OCI-LY3 (cell line): Measurements from ENCODE around the gene TIPIN.
A peak's percentile ranks its signal among the peaks of the same experiment; 100 is the strongest.

Experiments
- H2AFZ ChIP-seq: fragments of 200-600, 300-600 bp; shearing (Covaris generic); 2 replicates; pipeline ENCODE4 v1.6.0; 2014; ENCODE audit warnings: antibody characterized with exemption, low read depth, low read length
- H3K27ac ChIP-seq: fragments of 200-600, 300-600 bp; sonication (generic); 2 replicates; pipeline ENCODE4 v1.5.1; 2014; ENCODE audit warnings: mild to moderate bottlenecking, low read length, moderate library complexity, mixed read lengths
- H3K27me3 ChIP-seq: fragments of 200-600, 300-600 bp; sonication (generic); 2 replicates; pipeline ENCODE4 v1.6.1; 2014; ENCODE audit warnings: low read depth, low read length, mixed read lengths
- H3K36me3 ChIP-seq: fragments of 200-600, 300-600 bp; sonication (generic); replicated peaks from 2 replicates; pipeline ENCODE3; 2014; ENCODE audit warnings: low read depth, low read length, mixed read lengths
- H3K4me1 ChIP-seq: fragments of 300-600, 200-600 bp; sonication (generic); 2 replicates; pipeline ENCODE4 v1.6.1; 2014; ENCODE audit warnings: low read length, mixed read lengths
- H3K4me2 ChIP-seq: fragments of 200-600, 300-600 bp; sonication (generic); 2 replicates; pipeline ENCODE4 v1.6.1; 2014; ENCODE audit warnings: low read length, mixed read lengths
- H3K4me3 ChIP-seq: fragments of 300-600, 200-600 bp; sonication (generic); 2 replicates; pipeline ENCODE4 v1.5.1; 2014; ENCODE audit warnings: antibody characterized with exemption, mild to moderate bottlenecking, low read length, moderate library complexity
- H3K79me2 ChIP-seq: fragments of 300-600, 200-600 bp; shearing (Covaris generic); 2 replicates; pipeline ENCODE4 v1.6.1; 2014; ENCODE audit warnings: mild to moderate bottlenecking, low read length, mixed read lengths
- H3K9ac ChIP-seq: fragments of 300-600, 200-600 bp; shearing (Covaris generic); 2 replicates; pipeline ENCODE4 v1.6.0; 2014; ENCODE audit warnings: mild to moderate bottlenecking, low read length, moderate library complexity
- H3K9me3 ChIP-seq: fragments of 200-600, 300-600 bp; shearing (Covaris generic); 2 replicates; pipeline ENCODE4 v1.6.1; 2014; ENCODE audit warnings: low read length, mixed read lengths; ENCODE audit not compliant: insufficient read depth
- H4K20me1 ChIP-seq: fragments of 200-600, 300-600 bp; sonication (generic); 2 replicates; pipeline ENCODE4 v1.6.1; 2016; ENCODE audit warnings: low read length, mixed read lengths; ENCODE audit not compliant: insufficient read depth
- EZH2phosphoT487 ChIP-seq: fragments of 200-600 bp; shearing (Covaris generic); IDR thresholded peaks from 2 replicates; pipeline ENCODE4 v1.6.1; 2018; ENCODE audit warnings: antibody characterized with exemption, mixed run types, low read depth
- TF ChIP-seq, protein P1 (sequence below): fragments of 200-600, 300-600 bp; sonication (generic); IDR thresholded peaks from 2 replicates; pipeline ENCODE4 v1.5.1; 2014; ENCODE audit warnings: antibody characterized with exemption, low read length, low read depth

TIPIN gene

GRCh38 chr15:66302489-66303278 lies 53.8 kb downstream of the TIPIN start:
- no peak overlapping the region for H3K4me2 ChIP-seq
- TF ChIP-seq, protein P1, sequence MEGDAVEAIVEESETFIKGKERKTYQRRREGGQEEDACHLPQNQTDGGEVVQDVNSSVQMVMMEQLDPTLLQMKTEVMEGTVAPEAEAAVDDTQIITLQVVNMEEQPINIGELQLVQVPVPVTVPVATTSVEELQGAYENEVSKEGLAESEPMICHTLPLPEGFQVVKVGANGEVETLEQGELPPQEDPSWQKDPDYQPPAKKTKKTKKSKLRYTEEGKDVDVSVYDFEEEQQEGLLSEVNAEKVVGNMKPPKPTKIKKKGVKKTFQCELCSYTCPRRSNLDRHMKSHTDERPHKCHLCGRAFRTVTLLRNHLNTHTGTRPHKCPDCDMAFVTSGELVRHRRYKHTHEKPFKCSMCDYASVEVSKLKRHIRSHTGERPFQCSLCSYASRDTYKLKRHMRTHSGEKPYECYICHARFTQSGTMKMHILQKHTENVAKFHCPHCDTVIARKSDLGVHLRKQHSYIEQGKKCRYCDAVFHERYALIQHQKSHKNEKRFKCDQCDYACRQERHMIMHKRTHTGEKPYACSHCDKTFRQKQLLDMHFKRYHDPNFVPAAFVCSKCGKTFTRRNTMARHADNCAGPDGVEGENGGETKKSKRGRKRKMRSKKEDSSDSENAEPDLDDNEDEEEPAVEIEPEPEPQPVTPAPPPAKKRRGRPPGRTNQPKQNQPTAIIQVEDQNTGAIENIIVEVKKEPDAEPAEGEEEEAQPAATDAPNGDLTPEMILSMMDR = no peak
- no peak for TF ChIP-seq EZH2phosphoT487
- no peak overlapping the region for H3K4me3 ChIP-seq
- no peak overlapping the region for H3K27ac ChIP-seq
- no peaks in the 10 kb centered on the region for H3K27me3 ChIP-seq
- no peak overlapping the region for H3K9ac ChIP-seq
- peaks cover 17% of the 10 kb centered on the region for H3K36me3 ChIP-seq
- no peaks in the 10 kb centered on the region for H3K4me1 ChIP-seq
- no peaks in the 10 kb centered on the region for H3K79me2 ChIP-seq
- no peaks in the 10 kb centered on the region for H4K20me1 ChIP-seq
- no peaks in the 10 kb centered on the region for H3K9me3 ChIP-seq
- H2AFZ ChIP-seq = no peak overlapping the region

DNA sequence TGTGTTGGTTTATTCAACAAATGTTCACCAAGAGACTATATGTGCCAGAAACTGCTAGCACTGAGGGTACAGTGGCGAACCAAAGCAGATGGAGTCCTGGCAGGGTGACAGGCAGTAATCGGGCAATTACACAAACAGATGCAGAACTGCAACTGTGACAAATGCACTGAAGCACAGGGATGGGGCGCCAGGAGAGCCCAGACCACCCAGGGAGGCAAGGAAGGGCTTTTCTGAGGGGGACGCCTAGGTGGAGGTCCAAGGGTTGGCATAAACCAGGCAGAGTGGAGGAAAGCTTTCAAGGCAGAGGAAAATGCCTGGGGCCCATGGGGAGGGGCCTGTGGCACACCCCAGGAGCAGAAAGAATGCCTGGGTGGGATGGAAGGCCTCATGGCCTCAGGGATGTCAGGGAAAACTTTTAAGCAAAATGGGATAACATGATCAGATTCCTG lies 57.7 kb downstream of the TIPIN start:
- Histone ChIP-seq H3K4me2 (no peak overlapping the region), H3K27ac (no peak overlapping the region), H3K36me3 (peaks cover 20% of the 10 kb centered on the region), H3K9ac (no peak overlapping the region), H3K4me1 (peaks cover 17% of the 10 kb centered on the region), H3K79me2 (peaks cover 28% of the 10 kb centered on the region), H4K20me1 (no peaks in the 10 kb centered on the region), H3K9me3 (no peaks in the 10 kb centered on the region), H3K4me3 (no peak overlapping the region), H2AFZ (no peak overlapping the region), H3K27me3 (no peaks in the 10 kb centered on the region)
- TF ChIP-seq EZH2phosphoT487 = no peak
- TF ChIP-seq, protein P1 = no peak

DNA sequence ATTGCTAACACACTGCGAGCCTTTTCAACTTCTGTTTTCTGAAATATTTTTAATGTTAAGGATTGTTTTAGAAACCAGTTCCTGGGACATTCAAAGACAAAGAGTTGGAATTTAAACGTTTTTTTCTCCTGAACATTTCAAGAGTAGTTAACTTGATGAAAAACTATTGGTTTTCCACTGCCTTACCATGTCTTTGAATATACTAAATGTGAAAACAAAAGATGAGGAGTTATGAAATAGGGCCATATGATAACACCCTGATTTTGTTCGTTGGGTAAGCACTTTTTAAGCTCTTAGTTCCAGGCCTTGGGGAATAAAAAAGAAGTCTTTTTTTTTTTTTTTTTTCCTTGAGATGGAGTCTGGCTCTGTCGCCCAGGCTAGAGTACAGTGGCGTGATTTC lies 60.3 kb downstream of the TIPIN start:
- Histone ChIP-seq H3K79me2 (peaks cover 30% of the 10 kb centered on the region), H3K4me3 (no peak overlapping the region), H3K36me3 (peaks cover 16% of the 10 kb centered on the region), H3K9me3 (no peaks in the 10 kb centered on the region), H3K9ac (no peak overlapping the region), H3K27ac (no peak overlapping the region), H2AFZ (no peak overlapping the region), H4K20me1 (no peaks in the 10 kb centered on the region), H3K4me1 (peaks cover 24% of the 10 kb centered on the region), H3K27me3 (no peaks in the 10 kb centered on the region), H3K4me2 (no peak overlapping the region)
- TF ChIP-seq, protein P1 = no peak
- no peak for TF ChIP-seq EZH2phosphoT487

GRCh38 chr15:66294932-66295235 lies 61.6 kb downstream of the TIPIN start:
- H3K27ac ChIP-seq = peak overlapping the region; percentile 80
- H3K4me3 ChIP-seq = peak overlapping the region; percentile 94
- no peaks in the 10 kb centered on the region for H3K9me3 ChIP-seq
- TF ChIP-seq, protein P1 = no peak
- no peak for TF ChIP-seq EZH2phosphoT487
- peaks cover 14% of the 10 kb centered on the region for H3K36me3 ChIP-seq
- H3K79me2 ChIP-seq = peaks cover 30% of the 10 kb centered on the region
- no peaks in the 10 kb centered on the region for H4K20me1 ChIP-seq
- H2AFZ ChIP-seq = peak overlapping the region; percentile 77; the same call in 1 of the 2 replicates
- H3K4me2 ChIP-seq = peak overlapping the region; percentile 99
- H3K9ac ChIP-seq = peak overlapping the region; percentile 83
- H3K27me3 ChIP-seq = no peaks in the 10 kb centered on the region
- H3K4me1 ChIP-seq = peaks cover 24% of the 10 kb centered on the region
